HEK293T (cell line): ENCODE results near the gene TPD52L1.

ENCODE experiments used
- BHLHE40 ChIP-seq: fragments of 450-650 bp; IDR thresholded peaks from 2 replicates; pipeline ENCODE4 v1.6.1; 2016; ENCODE audit warnings: mild to moderate bottlenecking, moderate library complexity, borderline replicate concordance
- CTBP1 ChIP-seq: fragments of 450-650 bp; IDR thresholded peaks from 2 replicates; pipeline ENCODE4 v1.6.1; 2016; ENCODE audit warnings: borderline replicate concordance
- FOXA1 ChIP-seq: fragments of 450-650 bp; IDR thresholded peaks from 2 replicates; pipeline ENCODE4 v1.6.1; 2016; ENCODE audit warnings: mild to moderate bottlenecking
- FOXM1 ChIP-seq: fragments of 450-650 bp; IDR thresholded peaks from 2 replicates; pipeline ENCODE4 v1.6.1; 2017; ENCODE audit warnings: mild to moderate bottlenecking, borderline replicate concordance
- HDGF ChIP-seq: fragments of 450-650 bp; IDR thresholded peaks from 2 replicates; pipeline ENCODE4 v1.6.1; 2017; ENCODE audit warnings: antibody characterized with exemption, borderline replicate concordance
- L3MBTL2 ChIP-seq: fragments of 450-650 bp; conservative IDR thresholded peaks from 2 replicates; pipeline ENCODE4 v1.6.1; 2016; ENCODE audit warnings: mild to moderate bottlenecking
- SP1 ChIP-seq: fragments of 450-650 bp; IDR thresholded peaks from 2 replicates; pipeline ENCODE4 v1.6.1; 2017
- SUZ12 ChIP-seq: fragments of 450-650 bp; IDR thresholded peaks from 2 replicates; pipeline ENCODE4 v1.6.1; 2016; ENCODE audit warnings: mild to moderate bottlenecking
- TARDBP ChIP-seq: fragments of 450-650 bp; IDR thresholded peaks from 2 replicates; pipeline ENCODE4 v1.6.1; 2016
- ZNF384 ChIP-seq: fragments of 450-650 bp; IDR thresholded peaks from 2 replicates; pipeline ENCODE4 v1.6.1; 2016
- TF ChIP-seq, protein P1 (sequence below): fragments of 450-650 bp; IDR thresholded peaks from 2 replicates; pipeline ENCODE4 v1.6.1; 2016

DNA sequence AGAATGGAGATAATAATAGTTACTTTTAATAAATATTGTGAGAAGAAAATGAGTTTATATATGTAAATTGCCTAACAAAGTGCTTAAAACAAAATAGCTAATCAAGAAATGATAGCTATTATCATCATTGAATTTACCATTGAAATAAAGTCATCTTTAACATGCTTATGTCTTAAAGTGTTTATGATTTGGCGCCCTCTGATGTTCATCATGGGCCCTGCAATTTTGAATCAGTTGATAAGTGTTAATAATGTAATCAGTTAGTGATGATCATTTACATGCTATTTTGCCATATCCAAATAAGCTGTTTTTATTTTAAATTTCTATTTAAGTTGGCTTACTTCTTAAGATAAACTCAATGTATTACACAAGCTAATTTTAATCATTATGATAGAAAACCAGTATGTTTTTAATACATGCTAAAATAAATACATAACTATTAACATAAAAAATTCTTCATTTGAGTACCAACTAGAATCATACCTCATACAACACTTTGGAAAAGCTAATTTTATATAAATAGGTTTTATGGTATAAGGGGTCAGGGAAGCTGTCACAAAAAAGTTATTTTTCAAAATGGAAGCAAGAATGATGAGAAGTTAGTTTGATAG, 39.2 kb upstream of the TPD52L1 start:
- TF ChIP-seq FOXM1 (no peak), SP1 (no peak), FOXA1 (no peak), TARDBP (no peak), HDGF (no peak), BHLHE40 (no peak), SUZ12 (no peak), CTBP1 (no peak), ZNF384 (no peak), L3MBTL2 (no peak)
- TF ChIP-seq, protein P1, sequence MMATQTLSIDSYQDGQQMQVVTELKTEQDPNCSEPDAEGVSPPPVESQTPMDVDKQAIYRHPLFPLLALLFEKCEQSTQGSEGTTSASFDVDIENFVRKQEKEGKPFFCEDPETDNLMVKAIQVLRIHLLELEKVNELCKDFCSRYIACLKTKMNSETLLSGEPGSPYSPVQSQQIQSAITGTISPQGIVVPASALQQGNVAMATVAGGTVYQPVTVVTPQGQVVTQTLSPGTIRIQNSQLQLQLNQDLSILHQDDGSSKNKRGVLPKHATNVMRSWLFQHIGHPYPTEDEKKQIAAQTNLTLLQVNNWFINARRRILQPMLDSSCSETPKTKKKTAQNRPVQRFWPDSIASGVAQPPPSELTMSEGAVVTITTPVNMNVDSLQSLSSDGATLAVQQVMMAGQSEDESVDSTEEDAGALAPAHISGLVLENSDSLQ: no peak
